Hindlimb muscle (tissue), 1 donor: ENCODE results near the gene PNRC1. TPM values are rescaled to one million over a fixed set of nuclear protein-coding genes. Genes with fewer than 3 reads are reported as not detected.
"Not testable (repeated sequence)": the region's sequence is repeated elsewhere in the genome, so short reads cannot be mapped to it uniquely, and the experiment has no call there.

Source experiments
- DNase-seq: peaks from one replicate; pipeline ENCODE4 v3.0.0-alpha.2; 2013
- polyA plus RNA-seq: library from polyadenylated mRNA; unstranded; fragments of 120-200 nt; gene quantifications from one replicate; pipeline ENCODE4 v1.2.1, GENCODE V29; 2013; ENCODE audit not compliant: insufficient read length

PNRC1 gene
- 102 TPM for polyA plus RNA-seq

DNA sequence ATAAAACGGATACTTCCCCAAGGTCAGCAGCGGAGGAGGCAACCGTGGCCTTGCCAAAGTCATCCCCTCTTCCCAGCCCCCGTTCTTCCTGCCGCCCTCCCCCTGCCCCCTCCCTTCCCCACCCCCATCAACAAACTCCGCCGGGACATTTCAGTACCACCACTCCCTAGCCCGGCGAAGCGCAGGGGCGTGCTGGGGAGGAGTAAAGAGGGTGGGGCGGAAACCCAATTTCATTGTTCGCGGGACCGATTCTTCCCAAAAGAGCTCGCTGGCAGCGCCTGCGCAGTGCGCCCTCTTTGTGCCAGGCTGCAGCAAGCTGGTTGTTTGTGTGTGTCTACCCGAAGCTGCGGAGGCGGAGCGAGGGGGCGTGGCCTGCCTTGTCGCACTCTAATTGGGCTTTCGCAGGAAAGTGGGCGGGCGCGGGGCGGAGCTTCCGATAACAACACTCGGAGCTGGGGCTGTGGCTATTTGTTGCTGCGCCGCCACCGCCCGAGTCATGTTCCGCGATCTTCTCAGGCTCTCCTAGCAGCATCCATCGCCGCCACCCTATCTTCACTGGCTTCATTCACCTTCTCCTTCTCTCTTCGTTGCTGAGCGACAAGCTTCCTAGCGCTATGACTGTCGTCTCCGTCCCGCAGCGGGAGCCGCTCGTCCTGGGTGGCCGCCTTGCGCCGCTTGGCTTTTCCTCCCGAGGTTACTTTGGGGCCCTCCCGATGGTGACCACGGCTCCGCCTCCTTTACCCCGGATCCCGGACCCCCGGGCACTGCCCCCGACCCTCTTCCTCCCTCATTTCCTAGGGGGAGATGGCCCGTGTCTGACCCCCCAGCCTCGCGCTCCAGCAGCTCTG lies at the start of gene PNRC1:
Gene PNRC1 (plus strand): TSS at position 471 of the 848 bp plus-strand sequence. CDS start 144 bp downstream, at position 615.
- peak; percentile 100 for DNase-seq

DNA sequence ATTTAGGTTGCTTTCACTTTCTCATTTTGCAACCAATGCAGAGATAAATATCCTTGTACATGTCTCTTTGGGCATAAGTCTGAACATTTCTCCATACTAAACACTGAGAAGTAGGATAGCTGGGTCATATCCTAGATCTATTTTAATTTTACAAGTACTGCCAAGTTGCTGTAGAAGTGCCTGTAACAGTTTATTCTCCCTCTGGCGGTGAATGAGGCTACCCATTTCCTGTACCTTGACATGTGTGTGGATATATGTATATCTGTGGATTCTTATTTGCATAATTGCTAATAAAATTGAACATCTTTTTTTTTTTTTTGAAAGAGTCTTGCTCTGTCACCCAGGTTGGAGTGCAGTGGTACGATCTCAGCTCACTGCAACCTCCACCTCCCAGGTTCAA lies 48.0 kb upstream of the PNRC1 start:
- no peak for DNase-seq

DNA sequence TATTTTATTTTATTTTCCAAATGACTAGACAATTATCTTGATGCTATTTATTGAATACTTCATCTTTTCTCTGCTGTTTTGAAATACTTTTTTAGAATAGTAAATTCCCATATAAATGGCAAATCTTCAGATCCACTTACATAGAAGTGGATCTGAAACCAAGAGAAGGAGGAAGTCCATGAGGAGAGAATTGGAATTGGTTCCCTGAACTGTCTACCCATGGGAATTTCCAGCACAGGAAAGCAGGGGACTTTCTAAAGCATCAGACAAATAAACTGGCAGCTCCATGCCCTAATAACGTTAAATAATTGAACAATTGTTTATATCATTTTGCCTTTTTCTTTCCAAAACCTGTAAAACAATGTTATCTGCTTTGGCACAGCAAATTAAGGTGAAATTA lies 47.1 kb upstream of the PNRC1 start:
- no peak for DNase-seq

DNA sequence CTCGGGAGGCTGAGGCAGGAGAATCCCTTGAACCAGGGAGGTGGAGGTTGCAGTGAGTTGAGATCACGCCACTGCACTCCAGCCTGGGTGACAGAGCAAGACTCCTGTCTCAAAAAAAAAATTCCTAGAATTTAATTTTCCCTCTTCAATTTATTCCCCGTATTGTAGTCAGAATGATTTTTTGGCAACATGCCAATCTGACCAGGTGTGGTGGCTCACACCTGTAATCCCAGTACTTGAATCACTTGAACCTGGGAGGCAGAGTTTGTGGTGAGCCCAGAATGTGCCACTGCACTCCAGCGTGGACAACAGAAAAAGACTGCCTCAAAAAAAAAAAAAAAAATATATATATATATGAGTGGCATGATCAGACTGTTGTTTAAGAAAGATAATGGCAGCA lies 46.4 kb upstream of the PNRC1 start:
- DNase-seq = not testable (repeated sequence)

DNA sequence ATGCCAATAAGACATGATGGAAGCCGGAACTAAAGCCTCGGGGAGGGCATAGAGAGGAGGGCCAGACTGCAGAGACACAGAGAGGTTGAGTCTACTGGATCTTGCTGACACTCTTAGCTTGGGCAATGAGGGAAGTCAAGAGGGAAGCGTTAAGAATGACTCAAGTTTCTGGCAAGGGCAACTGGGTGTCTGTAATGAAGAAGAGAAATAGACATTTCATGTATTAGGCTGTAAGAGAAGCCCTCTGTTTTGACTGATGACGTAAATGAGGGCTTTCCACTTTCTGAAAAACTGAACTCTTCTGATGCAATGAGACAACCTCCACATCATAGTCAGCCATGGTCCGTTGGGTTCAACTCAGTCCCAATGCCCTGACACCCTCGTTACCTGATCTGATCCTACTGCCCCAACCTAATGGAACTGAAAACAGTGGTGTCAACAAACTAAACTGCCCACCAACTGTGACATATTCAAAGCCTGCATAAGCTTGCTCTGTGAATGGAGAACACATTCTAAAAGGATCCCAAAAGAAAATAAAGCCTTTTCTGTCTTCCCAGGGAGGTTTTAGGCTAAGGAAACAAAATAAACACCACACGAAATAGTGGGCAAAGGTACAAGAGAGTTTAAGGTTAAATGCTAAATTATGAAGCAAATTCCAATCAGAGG lies 45.8 kb upstream of the PNRC1 start:
- DNase-seq = no peak

DNA sequence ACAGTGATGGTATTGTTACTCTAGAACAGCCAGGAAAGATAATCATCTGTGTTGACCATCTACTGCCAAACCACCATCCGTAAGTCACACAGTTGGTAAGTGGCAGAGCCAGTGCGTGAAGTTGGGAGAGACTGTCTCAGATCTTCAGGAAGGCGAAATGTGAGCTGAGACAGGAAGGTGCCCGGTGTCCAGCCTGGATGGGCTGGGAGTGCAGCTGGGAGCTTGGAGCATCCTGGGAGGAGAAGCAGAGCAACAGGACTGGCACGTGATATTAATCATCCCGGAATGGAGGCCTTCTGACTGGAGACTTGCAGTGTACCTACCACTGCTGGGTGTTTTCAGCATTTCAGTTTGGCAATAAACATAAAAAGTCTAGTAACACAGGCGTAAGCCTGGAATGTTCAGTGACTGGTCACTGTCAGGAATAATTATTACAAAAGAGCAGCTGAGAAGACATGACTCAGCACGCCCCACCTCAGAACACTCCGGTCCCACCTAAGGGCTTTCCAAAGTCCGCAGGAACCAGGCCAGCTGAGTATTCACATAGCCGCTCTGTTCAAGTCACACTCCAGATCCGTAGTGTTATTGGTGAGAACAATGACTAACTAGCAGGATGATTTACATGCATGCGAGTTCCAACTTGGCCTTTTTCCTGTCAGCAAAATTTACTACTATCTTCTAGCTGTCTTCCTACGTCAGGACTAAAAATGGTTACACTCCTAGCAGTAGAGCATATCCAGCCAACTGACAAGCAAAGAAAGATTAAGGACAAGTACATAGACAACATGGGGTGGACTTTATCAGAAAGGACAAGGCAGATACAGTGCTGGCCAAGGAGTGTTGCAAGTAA lies 45.1 kb upstream of the PNRC1 start:
- peak; percentile 83 for DNase-seq

DNA sequence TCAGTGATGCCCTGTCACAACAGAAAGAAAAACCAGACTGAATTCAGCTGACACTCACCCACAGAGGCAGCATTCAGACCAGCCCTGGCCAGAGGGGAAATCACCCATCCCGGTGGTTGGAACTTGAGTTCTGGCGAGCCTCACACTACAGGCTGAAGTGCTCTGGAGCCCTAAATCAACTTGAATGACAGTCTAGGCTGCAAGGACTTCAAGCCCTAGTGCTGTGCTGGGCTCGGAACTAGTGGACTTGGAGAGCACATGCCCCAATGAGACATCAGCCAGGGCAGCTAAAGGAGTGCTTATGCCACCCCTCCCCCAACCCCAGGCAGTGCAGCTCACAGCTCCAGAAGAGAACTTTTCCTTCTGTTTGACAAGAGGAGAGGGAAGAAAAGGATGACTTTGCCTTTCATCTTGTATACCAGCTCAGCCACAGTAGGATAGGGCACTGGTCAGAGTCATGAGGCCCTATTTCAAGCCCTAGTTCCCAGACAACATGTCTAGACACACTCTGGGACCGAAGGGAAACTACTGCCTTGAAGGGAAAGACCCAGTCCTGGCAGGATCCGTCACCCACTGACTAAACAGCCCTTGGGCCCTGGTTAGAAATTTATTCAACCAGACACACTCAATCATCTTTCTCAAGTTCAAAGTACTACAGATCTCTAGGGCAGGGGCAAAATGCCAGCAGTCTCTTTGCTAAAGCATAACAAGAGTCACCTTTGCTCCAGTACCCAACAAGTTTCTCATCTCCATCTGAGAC lies 43.2 kb upstream of the PNRC1 start:
- no peak for DNase-seq

DNA sequence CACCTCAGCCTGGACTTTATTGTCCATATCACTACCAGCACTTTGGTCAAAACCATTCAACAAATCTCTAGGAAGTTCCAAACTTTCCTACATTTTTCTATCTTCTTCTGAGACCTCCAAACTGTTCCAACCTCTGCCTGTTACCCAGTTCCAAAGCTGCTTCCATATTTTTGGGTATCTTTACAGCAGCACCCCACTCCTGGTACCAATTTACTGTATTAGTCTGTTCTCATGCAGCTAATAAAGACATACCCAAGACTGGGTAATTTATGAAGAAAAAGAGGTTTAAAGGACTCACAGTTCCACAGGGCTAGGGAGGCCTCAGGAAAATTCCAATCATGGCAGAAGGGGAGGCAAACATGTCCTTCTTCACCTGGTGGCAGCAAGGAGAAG lies 42.7 kb upstream of the PNRC1 start:
- not testable (repeated sequence) for DNase-seq

DNA sequence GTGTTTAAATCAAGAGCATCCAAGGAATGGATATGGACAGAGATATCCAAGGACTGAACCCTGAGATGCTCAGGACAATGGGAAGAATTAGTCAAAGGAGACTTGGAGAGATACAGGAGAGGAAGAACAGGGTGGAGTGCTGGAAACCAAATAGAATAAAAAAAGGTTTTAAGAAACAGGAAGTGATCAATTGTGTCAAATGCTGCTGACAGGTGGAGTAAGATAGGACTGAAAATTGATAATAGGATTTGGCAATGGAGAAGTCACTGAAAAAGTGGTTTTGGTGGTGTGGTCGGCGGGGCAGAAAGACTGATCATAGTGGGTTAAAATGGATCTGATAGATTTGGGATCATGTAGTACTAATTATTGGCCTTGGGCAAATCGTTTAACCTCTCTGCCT lies 37.9 kb upstream of the PNRC1 start:
- no peak for DNase-seq

DNA sequence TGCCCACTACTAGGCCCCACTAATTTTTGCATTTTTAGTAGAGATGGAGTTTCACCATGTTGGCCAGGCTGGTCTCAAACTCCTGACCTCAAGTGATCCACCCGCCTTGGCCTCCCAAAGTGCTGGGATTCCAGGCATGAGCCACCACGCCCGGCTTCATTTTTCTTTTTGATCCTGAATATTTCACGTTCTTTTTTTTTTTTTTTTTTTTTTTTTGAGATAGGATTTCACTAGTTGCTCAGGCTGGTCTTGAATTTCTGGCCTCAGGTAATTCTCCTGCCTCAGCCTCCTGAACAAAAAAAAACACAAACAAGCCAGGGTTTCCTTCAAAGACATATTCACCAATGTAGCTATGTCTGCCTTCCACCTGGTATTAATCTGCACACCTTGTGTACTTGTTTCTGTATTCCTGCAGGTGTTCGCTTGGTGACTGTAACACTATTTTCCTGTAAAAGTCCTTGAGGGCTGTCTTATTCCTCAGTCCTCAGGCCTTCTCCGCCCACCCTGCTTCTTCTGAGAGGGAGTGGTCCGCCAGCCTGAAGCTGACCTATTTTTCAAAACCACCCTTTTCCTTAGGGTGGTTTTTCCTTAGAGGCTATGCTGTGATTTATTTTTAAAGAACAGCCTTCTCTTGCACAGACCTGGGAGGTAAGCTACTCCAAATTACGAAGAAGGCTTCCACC lies 36.1 kb upstream of the PNRC1 start:
- no peak for DNase-seq

DNA sequence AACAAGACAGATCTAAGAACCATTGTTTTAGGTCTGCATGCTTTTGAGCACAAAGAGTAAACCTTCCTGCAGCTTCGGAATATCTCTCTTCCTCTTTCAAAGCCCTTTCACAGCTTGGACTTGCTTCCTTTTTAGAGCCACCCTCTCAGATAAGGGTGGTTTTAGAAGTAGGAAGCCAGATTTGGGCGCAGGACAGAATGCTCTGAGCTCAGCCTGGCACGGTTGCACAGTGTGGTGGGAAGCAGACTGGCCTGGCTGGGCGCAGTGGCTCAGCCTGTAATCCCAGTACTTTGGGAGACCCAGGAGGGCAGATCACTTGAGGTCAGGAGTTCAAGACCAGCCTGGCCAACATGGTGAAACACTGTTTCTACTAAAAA lies 35.6 kb upstream of the PNRC1 start:
- no peak for DNase-seq

DNA sequence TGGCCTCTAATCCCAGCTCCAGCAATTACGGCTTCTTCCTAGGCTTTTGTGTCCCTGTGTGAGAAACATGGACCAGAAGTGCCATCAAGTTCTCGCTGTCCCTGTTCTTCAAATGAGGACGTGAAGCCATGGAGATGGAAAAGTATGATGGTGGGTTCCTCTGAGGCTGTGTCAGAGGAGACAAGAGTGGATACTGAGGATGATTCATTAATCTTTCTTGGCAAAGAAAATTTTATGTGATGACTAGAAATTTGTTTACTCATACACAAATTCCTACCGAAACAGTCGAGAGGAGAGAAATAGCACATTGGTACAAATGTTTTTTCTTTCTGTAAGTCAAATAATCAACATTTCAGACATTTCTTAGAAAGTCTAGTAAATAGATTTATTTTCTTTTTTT lies 35.0 kb upstream of the PNRC1 start:
- DNase-seq = no peak

DNA sequence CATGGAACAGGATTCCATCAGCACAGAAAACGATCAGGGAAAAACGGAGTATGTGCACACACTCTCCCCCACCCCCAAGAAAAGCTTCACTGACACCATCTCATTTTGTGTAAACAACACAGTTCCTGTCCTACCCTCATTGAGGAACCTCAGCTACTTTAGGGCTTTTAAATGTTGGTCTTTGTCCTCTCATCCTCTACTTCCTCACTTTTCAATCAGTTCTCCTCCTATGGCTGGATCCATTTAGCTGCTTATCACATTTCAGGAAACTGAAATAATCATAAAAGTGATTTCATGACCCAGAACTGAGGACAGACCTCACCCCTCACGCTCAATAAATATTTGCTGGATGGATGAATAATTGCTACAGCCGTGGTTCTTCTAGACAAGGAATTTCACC lies 33.1 kb upstream of the PNRC1 start:
- DNase-seq = no peak

DNA sequence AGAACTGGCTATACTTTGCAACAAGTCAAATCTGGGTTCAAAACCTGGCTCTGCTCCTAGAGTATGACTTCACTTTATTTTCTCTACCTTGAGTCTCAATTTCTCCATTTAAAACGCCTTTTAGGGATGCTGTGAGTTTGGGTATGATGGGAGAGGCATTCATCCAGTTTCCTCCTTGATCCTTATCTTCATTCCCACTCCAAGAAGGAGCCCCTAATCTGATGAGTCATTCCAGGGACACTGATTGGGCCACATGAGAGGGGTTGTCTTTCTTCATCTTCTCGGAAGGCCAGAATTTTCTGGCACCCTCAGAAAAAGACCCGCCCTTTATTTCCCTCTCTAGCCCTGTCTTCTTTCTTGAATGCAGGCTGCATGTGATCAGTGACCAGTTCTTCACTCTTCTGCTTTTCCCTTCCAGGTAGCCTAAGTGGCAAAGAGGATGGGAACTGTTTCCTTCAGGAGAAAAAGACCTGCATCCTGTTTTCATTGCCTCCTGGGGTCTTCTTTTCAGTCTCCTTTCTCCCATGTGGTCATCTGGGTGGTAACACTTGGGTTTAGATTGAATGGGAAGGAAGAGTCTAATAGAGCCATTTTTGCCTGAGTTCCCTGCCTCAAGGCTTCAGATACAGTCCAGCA lies 32.1 kb upstream of the PNRC1 start:
- DNase-seq = no peak

DNA sequence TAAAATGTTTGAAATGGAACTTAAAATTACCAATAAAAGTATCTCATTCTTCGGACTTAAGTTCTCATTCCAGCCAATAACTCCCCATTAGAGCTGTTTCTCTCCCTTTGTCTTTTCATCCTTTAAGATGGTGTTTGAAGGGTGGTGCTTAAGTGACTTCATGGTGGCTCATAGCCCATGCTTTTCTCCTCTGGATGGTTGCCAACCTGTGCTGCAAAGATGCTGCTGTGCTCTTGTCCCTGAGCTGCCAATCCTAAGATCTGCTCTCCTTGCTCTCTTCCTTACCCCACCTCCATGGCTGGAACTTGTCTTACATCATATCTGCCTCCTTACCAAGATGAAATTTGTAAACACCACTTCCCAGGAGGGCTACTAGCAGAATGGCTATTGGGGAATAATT lies 31.6 kb upstream of the PNRC1 start:
- DNase-seq = peak; percentile 46

DNA sequence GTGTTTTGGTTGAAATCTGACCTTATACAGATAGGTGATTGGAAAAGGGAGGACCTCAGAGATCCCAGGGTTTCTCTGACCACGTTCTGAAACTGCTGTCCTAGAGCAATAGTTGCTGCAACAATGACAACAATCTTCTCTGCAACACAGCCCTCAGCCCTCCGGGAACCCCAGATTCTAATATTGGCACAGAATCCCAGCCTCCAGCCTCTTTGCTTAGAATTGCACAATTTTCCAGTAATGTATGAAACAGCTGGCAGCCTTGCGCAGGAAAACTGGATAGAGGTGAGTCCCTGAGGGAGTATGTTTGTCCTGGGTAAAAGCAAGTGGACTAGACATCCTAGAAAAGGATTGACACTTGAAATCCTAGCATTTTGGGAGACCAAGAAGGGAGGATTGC lies 30.4 kb upstream of the PNRC1 start:
- DNase-seq = peak; percentile 71

DNA sequence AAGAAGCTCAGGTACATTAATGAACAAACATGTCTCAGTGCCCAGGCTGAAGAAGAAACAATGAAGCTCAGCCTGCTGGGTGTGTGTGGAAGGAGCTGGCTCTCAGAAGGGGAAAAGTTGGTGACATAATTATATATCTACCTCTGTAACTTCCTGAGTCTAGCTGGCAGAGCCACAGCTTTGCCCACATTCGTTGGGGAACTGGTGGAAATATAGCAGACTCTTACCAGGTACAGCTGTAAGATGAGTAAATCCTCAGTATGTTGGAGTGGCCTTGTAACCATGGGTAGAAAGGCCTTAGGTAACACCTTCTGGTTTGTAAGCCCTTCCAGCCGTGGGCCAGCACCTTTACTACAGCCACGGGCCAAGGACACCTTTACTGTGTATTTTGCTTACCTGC lies 29.9 kb upstream of the PNRC1 start:
- DNase-seq = no peak

DNA sequence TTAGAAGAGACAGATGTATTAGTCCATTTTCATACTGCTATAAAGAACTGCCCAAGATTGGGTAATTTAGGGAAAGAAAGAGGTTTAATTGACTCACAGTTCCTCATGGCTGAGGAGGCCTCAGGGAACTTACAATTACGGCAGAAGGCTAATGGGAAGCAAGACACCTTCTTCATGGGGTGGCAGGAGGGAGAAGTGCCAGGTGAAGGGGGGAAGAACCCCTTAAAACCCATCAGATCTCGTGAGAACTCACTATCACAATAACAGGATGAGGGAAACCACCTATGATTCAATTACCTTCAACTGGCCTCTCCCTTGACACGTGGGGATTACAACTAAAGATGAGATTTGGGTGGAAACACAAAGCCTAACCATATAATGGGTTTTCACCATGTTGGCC lies 28.9 kb upstream of the PNRC1 start:
- DNase-seq = no peak

DNA sequence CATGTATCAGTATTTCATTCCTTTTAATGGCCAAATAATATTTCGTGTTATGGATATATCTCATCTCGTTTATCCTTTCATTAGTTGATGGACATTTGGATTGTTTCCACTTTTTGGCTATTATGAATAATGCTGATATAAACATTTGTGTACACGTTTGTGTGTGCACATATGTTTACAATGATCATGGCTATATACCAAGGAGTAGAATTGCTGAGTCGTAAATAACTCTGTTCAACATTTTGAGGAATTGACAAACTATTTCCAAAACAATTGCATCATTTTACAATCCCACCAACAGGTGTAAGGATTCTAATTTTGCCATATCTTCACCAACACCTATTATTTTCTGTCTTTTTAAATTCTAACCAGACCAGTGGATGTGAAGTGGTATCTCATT lies 26.3 kb upstream of the PNRC1 start:
- DNase-seq = no peak

DNA sequence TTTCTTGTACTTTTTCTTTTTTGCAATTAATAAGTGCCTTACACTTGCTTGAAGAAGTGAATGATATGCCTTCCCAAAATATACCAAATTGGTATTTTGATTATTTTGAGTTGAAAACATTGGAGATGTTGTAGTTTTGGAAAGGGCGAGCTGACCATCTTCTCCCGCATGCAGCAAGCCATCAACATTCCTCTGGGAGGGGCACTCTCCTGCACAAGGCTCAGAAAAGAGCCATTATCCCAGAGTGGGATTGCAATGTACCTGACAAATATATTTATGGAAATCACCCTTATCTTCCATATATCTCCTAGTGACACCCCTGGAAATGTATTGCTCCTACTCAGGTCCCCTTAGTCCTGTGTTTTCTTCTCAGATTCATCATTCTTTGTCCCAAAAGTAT lies 22.8 kb upstream of the PNRC1 start:
- DNase-seq = no peak

DNA sequence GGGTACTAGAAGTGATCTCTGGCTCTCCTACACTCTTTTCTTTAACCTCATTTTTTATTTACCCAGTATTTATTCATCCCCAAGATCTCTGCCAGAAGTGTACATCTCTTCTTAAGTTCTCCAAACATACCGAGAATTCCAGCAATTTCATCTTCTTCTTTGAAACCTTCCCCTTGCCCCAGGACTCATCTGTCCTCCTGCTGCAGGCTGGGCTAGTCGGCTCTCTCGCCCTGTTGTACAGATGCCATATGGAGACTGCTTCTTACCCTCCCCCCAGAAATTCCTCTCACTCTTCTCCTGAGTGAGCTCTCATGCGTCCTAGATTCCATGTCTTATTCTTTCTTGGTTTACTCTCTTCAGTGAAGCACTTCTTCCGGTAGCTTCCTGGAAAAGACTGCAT lies 21.9 kb upstream of the PNRC1 start:
- DNase-seq = no peak
